Mesothelial cell of epicardium (in vitro differentiated cells): Measurements from ENCODE around the gene AIFM2. TPM values are rescaled to one million over a fixed set of nuclear protein-coding genes. Genes with fewer than 3 reads are reported as not detected.

ENCODE experiments used
- DNase-seq, 2 experiments: peaks; one replicate each; pipeline ENCODE4 v3.0.0; 2021; ENCODE audit warnings: low spot score in 2 of 2; ENCODE audit not compliant: unreplicated experiment in 2 of 2
- H3K27ac Mint-ChIP-seq: 2 replicates; pipeline ENCODE4 v1.8.0; 2021; ENCODE audit warnings: mixed read lengths
- H3K27me3 Mint-ChIP-seq: 2 replicates; pipeline ENCODE4 v1.8.0; 2021; ENCODE audit warnings: low read depth, mixed read lengths
- H3K36me3 Mint-ChIP-seq: 2 replicates; pipeline ENCODE4 v1.8.0; 2021; ENCODE audit warnings: mixed read lengths
- H3K4me1 Mint-ChIP-seq: 2 replicates; pipeline ENCODE4 v1.8.0; 2021; ENCODE audit warnings: mixed read lengths
- H3K4me3 Mint-ChIP-seq: 2 replicates; pipeline ENCODE4 v1.8.0; 2021; ENCODE audit warnings: mild to moderate bottlenecking, moderate library complexity, mixed read lengths
- H3K9me3 Mint-ChIP-seq: 2 replicates; pipeline ENCODE4 v1.8.0; 2021; ENCODE audit warnings: mixed read lengths
- total RNA-seq: library from RNA; stranded (reverse); gene quantifications from 3 replicates; pipeline ENCODE4 v1.2.1, GENCODE V29; 2021
- TF ChIP-seq, protein P1 (sequence below): fragments of 200-600 bp; sonication (generic); IDR thresholded peaks from one replicate; pipeline ENCODE4 v1.5.0; 2021; ENCODE audit warnings: antibody characterized with exemption; ENCODE audit not compliant: unreplicated experiment

AIFM2 gene
- total RNA-seq, 1 donor from 2014 or later: 10.4 TPM

DNA sequence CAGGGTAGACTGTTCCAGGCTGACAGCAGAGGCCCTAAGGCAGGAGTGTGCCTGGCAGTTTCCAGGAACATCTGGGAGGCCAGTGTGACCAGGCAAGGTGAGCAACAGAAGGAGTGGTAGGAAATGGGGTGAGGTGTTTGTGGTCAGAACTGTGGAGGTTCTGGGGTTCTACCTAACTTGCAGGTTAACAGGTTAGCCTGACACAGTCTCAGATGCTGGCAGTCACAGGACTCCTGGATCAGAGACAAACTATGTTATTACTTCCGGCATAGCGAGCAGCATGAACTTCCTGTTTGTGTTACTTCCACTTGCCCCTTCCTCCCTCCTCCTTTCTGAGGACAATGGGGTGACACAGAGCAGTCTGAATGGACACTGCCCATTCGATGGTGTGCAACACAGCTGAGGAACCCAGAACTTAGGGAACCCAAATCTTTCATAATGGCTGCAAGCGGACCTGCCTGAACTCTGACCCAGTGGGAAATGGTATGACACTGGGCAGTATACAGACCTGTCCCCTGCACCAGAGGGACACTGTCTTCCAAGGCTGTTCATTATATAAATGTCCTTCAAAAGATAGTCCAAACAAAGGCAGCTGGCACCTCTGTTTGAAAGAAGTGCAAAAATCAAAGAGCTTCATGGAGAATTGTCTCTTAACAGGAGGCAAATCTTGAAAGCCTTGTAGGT is 41.6 kb upstream of the AIFM2 start:
- Mint-ChIP-seq H3K27ac (no peak overlapping the region), H3K4me3 (no peak overlapping the region)

GRCh38 chr10:70169649-70170364 is 37.2 kb upstream of the AIFM2 start:
- no peak for DNase-seq
- no peaks in the 10 kb centered on the region for H3K27me3 Mint-ChIP-seq
- peaks cover 3% of the 10 kb centered on the region for H3K9me3 Mint-ChIP-seq
- H3K36me3 Mint-ChIP-seq: peaks cover 4% of the 10 kb centered on the region
- H3K4me3 Mint-ChIP-seq: peak overlapping the region; percentile 96
- TF ChIP-seq, protein P1, sequence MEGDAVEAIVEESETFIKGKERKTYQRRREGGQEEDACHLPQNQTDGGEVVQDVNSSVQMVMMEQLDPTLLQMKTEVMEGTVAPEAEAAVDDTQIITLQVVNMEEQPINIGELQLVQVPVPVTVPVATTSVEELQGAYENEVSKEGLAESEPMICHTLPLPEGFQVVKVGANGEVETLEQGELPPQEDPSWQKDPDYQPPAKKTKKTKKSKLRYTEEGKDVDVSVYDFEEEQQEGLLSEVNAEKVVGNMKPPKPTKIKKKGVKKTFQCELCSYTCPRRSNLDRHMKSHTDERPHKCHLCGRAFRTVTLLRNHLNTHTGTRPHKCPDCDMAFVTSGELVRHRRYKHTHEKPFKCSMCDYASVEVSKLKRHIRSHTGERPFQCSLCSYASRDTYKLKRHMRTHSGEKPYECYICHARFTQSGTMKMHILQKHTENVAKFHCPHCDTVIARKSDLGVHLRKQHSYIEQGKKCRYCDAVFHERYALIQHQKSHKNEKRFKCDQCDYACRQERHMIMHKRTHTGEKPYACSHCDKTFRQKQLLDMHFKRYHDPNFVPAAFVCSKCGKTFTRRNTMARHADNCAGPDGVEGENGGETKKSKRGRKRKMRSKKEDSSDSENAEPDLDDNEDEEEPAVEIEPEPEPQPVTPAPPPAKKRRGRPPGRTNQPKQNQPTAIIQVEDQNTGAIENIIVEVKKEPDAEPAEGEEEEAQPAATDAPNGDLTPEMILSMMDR: no peak
- H3K27ac Mint-ChIP-seq: peak overlapping the region; percentile 98
- peaks cover 21% of the 10 kb centered on the region for H3K4me1 Mint-ChIP-seq

More for the DNA sequence above, 41.6 kb upstream of the AIFM2 start:
- Mint-ChIP-seq H3K27me3 (no peaks in the 10 kb centered on the region), H3K36me3 (no peaks in the 10 kb centered on the region), H3K4me1 (peaks cover 8% of the 10 kb centered on the region), H3K9me3 (peaks cover 3% of the 10 kb centered on the region)
- DNase-seq: no peak
- TF ChIP-seq, protein P1: no peak

- no peaks in the 10 kb centered on the region for H3K27me3 Mint-ChIP-seq
- peak overlapping the region; percentile 96 for H3K4me3 Mint-ChIP-seq
- peaks cover 4% of the 10 kb centered on the region for H3K36me3 Mint-ChIP-seq
- peaks cover 3% of the 10 kb centered on the region for H3K9me3 Mint-ChIP-seq
- peak overlapping the region; percentile 98 for H3K27ac Mint-ChIP-seq
- peaks cover 21% of the 10 kb centered on the region for H3K4me1 Mint-ChIP-seq
- TF ChIP-seq, protein P1: no peak
- no peak for DNase-seq
Observed at GRCh38 chr10:70169011-70169410, 36.4 kb upstream of the AIFM2 start.

- TF ChIP-seq, protein P1: no peak
- Mint-ChIP-seq H3K4me1 (peaks cover 26% of the 10 kb centered on the region), H3K27ac (peak overlapping the region; percentile 13), H3K9me3 (peaks cover 3% of the 10 kb centered on the region), H3K4me3 (peak overlapping the region; percentile 1), H3K27me3 (no peaks in the 10 kb centered on the region), H3K36me3 (peaks cover 4% of the 10 kb centered on the region)
- DNase-seq: no peak
Observed at GRCh38 chr10:70167246-70167645, 34.6 kb upstream of the AIFM2 start.

DNA sequence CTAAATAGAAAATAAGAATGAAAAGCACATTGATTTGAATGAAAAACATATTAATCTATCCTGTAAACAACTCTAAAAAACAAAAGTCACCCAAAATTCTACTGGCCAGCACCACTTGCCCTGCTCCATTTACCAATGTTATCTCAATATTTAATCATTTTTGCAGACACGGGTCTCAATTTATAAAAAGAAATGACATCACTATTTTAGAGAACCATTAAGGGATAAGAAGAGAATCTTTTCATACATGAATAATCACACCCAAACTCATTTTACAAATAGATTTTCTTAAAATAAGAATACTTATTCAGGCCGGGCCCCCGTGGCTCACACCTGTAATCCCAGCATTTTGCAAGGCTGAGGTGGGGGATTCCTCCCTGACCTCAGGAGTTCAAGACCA is 33.8 kb upstream of the AIFM2 start:
- Mint-ChIP-seq H3K9me3 (peaks cover 3% of the 10 kb centered on the region), H3K4me1 (peaks cover 26% of the 10 kb centered on the region), H3K27ac (peak overlapping the region; percentile 0), H3K4me3 (no peak overlapping the region), H3K27me3 (no peaks in the 10 kb centered on the region), H3K36me3 (peaks cover 7% of the 10 kb centered on the region)
- DNase-seq: no peak
- TF ChIP-seq, protein P1: no peak
